Measurements from ENCODE around the gene ME3.

DNA sequence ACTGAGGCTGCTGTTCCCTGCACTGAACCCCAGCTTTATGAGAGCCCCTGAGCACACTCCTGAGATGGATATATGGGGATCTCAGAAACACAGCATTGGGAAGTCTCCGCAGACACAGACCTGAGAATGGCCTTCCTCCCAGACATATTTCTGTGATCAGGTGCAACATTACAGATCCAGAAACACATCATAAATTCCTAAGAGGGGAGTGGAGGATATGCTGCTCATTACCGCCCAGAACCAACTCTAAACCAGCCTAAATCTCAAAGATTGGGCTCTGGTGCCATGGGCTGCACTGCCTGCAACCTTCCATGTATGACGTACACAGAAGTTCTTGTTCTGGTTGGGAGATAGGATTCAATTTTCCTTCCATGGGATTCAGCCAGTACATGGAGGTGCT lies 102.0 kb downstream of the ME3 start:
- no peak for TF ChIP-seq POLR2A (IDR thresholded peaks at IDR 0.05)
- TF ChIP-seq CTCF (IDR thresholded peaks at IDR 0.05): no peak

Measured in Peyer's patch (tissue), 4 donors.